KG1 (cell line): ENCODE measurements around the gene YAE1.

Experiments used
- DNase-seq: peaks from one replicate; lab custom pipeline; 2025; lab: John Stamatoyannopoulos, UW

YAE1 gene

GRCh38 chr7:39607865-39608264 is 41.7 kb downstream of the YAE1 start:
- no peak for DNase-seq

- DNase-seq: no peak
These were observed 42.1 kb downstream of the YAE1 start for GRCh38 chr7:39608278-39608677.

- DNase-seq: no peak
These were observed 43.1 kb downstream of the YAE1 start for GRCh38 chr7:39609113-39609934.

GRCh38 chr7:39609935-39610263 is 43.7 kb downstream of the YAE1 start:
- no peak for DNase-seq

- no peak for DNase-seq
These were observed 47.4 kb downstream of the YAE1 start for GRCh38 chr7:39613577-39613976.

- DNase-seq: no peak
These were observed 48.1 kb downstream of the YAE1 start for GRCh38 chr7:39614299-39614698.

- no peak for DNase-seq
These were observed 49.3 kb downstream of the YAE1 start for GRCh38 chr7:39615350-39615975.

- no peak for DNase-seq
These were observed 49.9 kb downstream of the YAE1 start for GRCh38 chr7:39616138-39616537.

GRCh38 chr7:39617005-39617404 is 50.8 kb downstream of the YAE1 start:
- DNase-seq: no peak

- DNase-seq: no peak
These were observed 52.7 kb downstream of the YAE1 start for GRCh38 chr7:39618868-39619267.

GRCh38 chr7:39620486-39620885 is 54.3 kb downstream of the YAE1 start:
- no peak for DNase-seq

GRCh38 chr7:39621261-39621660 is 55.1 kb downstream of the YAE1 start:
- no peak for DNase-seq

GRCh38 chr7:39621784-39622411 is 55.7 kb downstream of the YAE1 start:
- DNase-seq: no peak
